ENCODE results near the gene PPM1L. TPM values are rescaled to one million over a fixed set of nuclear protein-coding genes. Genes with fewer than 3 reads are reported as not detected.

Gene PPM1L
- total RNA-seq, 1 experiment from 2014 or later, result 7.3 TPM

DNA sequence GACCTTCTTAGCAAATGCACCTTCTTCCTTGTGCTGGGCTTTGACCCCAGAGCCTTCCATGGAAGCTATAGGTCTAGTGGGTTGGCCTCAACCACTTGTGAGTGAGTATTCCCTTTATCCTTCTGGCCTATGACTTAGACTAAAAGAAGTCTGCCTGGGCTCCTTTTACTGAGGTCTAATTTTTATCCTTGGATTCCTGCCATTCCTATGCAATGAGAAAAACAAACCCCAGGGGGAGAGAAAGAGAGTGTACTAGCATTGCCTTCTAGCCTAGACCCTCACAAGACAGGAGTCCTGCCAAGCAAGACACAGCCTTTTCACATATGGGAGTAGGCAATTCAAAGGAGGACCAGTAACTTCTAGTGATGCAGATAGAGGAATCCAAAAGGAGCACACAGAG lies 155.4 kb downstream of the PPM1L start:
- Histone ChIP-seq H2BK12ac (ENCODE audit: insufficient read length, low read depth, low read length) (no peak overlapping the region), H3K27me3 (ENCODE audit: insufficient read depth, low read length) (no peaks in the 10 kb centered on the region), H3K4me2 (ENCODE audit: insufficient read depth, insufficient read length, low read length) (no peak overlapping the region), H3K4me1 (ENCODE audit: insufficient read depth, low read length) (no peaks in the 10 kb centered on the region), H2BK20ac (ENCODE audit: low read depth, low read length, poor library complexity, severe bottlenecking) (no peak overlapping the region), H3K27ac (ENCODE audit: insufficient read length, low read depth, low read length) (no peak overlapping the region), H4K91ac (ENCODE audit: insufficient read length, low read depth, low read length) (no peak overlapping the region), H3K79me1 (ENCODE audit: insufficient read depth, low read depth, low read length, poor library complexity, severe bottlenecking) (no peaks in the 10 kb centered on the region), H3K4ac (ENCODE audit: low read depth, low read length) (no peak overlapping the region), H2BK5ac (ENCODE audit: insufficient read length, low read length) (no peak overlapping the region), H3T11ph (ENCODE audit: low read length) (no peak overlapping the region), H2AFZ (ENCODE audit: low read length) (no peak overlapping the region), H3K9me3 (ENCODE audit: control insufficient read depth, low read depth, low read length) (no peaks in the 10 kb centered on the region), H4K8ac (replicated peaks; ENCODE audit: insufficient read length, low read depth, low read length) (no peak overlapping the region), H4K5ac (ENCODE audit: insufficient read length, low read depth, low read length) (no peak overlapping the region), H3K23me2 (ENCODE audit: insufficient read length, low read depth, low read length, poor library complexity, severe bottlenecking) (no peaks in the 10 kb centered on the region), H3K18ac (ENCODE audit: insufficient read length, low read depth, low read length) (no peak overlapping the region), H2BK15ac (ENCODE audit: low read depth, low read length) (no peak overlapping the region), H3K9ac (ENCODE audit: extremely low read depth, insufficient read length, low read length) (no peak overlapping the region), H3K23ac (ENCODE audit: insufficient read length, low read depth, low read length) (no peak overlapping the region), H2AK5ac (ENCODE audit: insufficient read length, low read length) (no peak overlapping the region), H3K56ac (ENCODE audit: insufficient read length, low read depth, low read length) (no peak overlapping the region), H4K20me1 (ENCODE audit: control insufficient read depth, insufficient read depth, insufficient read length) (no peaks in the 10 kb centered on the region), H3K79me2 (ENCODE audit: insufficient read depth, low read length) (no peaks in the 10 kb centered on the region), H2BK120ac (ENCODE audit: low read depth, low read length, poor library complexity, severe bottlenecking) (no peak overlapping the region), H3K14ac (ENCODE audit: insufficient read depth, low read length) (no peak overlapping the region)
- Mint-ChIP-seq H3K4me1 (peaks cover 3 to 13% of the 10 kb centered on the region in 2 experiments; a peak in 3 of 4 replicates), H3K27ac (no peak overlapping the region), H3K4me3 (no peak overlapping the region), H3K27me3 (ENCODE audit: low read depth) (no peaks in the 10 kb centered on the region; the same call in 1 of the 2 replicates), H3K36me3 (ENCODE audit: insufficient read depth in 1 of 3, low read depth in 3 of 3) (peaks cover 0 to 11% (median 2%) of the 10 kb centered on the region in 3 experiments; a peak in 3 of 7 replicates), H3K9me3 (peaks cover 3 to 4% of the 10 kb centered on the region in 2 experiments; a peak in 3 of 5 replicates)
- no peak for TF ChIP-seq CTCF (conservative IDR thresholded peaks at IDR 0.05)
- DNase-seq, result no peak
